Tibial nerve (tissue), 4 donors: ENCODE data around the gene CLDN6. TPM values are rescaled to one million over a fixed set of nuclear protein-coding genes. Genes with fewer than 3 reads are reported as not detected.

Experiments used
- DNase-seq, 2 donors: peaks; one replicate each; pipeline ENCODE4 v3.0.0-alpha.2; 2019; ENCODE audit warnings: low spot score in 2 of 2
- H3K27ac ChIP-seq, 4 donors: fragments of 200-600 bp; sonication (generic) in 3 of 4; one replicate each; pipeline ENCODE4 v1.5.1; 2017 to 2019; ENCODE audit warnings: mild to moderate bottlenecking in 1 of 4
- H3K27me3 ChIP-seq, 2 donors: fragments of 200-600 bp; sonication (generic) in 1 of 2; one replicate each; pipeline versions ENCODE4 v1.5.1 to v1.6.0; 2017 to 2019
- H3K36me3 ChIP-seq, 3 donors: fragments of 200-600 bp; sonication (generic); one replicate each; pipeline ENCODE4 v1.5.1; 2018 to 2019
- H3K4me1 ChIP-seq, 4 donors: fragments of 200-600 bp; sonication (generic) in 3 of 4; one replicate each; pipeline ENCODE4 v1.5.1; 2017 to 2019
- H3K4me3 ChIP-seq, 4 donors: fragments of 200-600 bp; sonication (generic) in 3 of 4; one replicate each; pipeline ENCODE4 v1.5.1; 2017 to 2019; ENCODE audit warnings: mild to moderate bottlenecking in 1 of 4, moderate library complexity in 1 of 4
- H3K9me3 ChIP-seq, 4 donors: fragments of 200-600 bp; sonication (generic) in 3 of 4; one replicate each; pipeline ENCODE4 v1.5.1; 2017 to 2019
- CTCF ChIP-seq, 5 experiments: fragments of 200-600 bp in 3 of 5; fragments of 450-650 bp in 2 of 5; sonication (generic) in 3 of 5; IDR thresholded peaks; one replicate each; pipeline ENCODE4 v1.5.1; 2016 to 2019; ENCODE audit warnings: antibody characterized with exemption in 5 of 5, mild to moderate bottlenecking in 3 of 5, moderate library complexity in 2 of 5
- EP300 ChIP-seq, 2 donors: sonication (generic); formaldehyde crosslinking; IDR thresholded peaks; one replicate each; pipeline ENCODE4 v1.6.1; 2017; ENCODE audit warnings: antibody characterized with exemption in 2 of 2, mild to moderate bottlenecking in 1 of 2
- POLR2A ChIP-seq, 2 donors: fragments of 450-650 bp; IDR thresholded peaks; one replicate each; pipeline ENCODE4 v1.6.1; 2017; ENCODE audit warnings: antibody characterized with exemption in 2 of 2, mild to moderate bottlenecking in 2 of 2, moderate library complexity in 2 of 2
- WGBS, 2 donors: methylation state at CpG; one replicate each; pipeline ENCODE4 v1.1.5; 2018; 5-methylcytosine and 5-hydroxymethylcytosine counted together
- total RNA-seq, 4 donors: library from RNA; depleted of rRNA; stranded (reverse); fragments of >200 nt; gene quantifications; one replicate each; pipeline ENCODE4 v1.1.0, GENCODE V29; 2016

Gene CLDN6
- total RNA-seq, 4 donors from 2014 or later = not detected

- TF ChIP-seq POLR2A (IDR thresholded peaks at IDR 0.05) (no peak), EP300 (IDR thresholded peaks at IDR 0.05) (no peak)
- H3K4me1 ChIP-seq = peaks cover 0 to 22% (median 15%) of the 10 kb centered on the region in 4 donors
- peaks cover 0 to 85% of the 10 kb centered on the region in 2 donors for H3K27me3 ChIP-seq
- no peak for DNase-seq
- no peaks in the 10 kb centered on the region for H3K36me3 ChIP-seq
- no peak within 1 kb of the TSS for H3K27ac ChIP-seq
- WGBS, 2 donors = 1% methylated on average over 33 to 50 of the region's 86 CpGs
- peak within 1 kb of the TSS; percentile 14 to 46 (median 36) for H3K4me3 ChIP-seq
- no peaks in the 10 kb centered on the region for H3K9me3 ChIP-seq
These were observed 28.0 kb upstream of the CLDN6 start, which contains the start of gene MMP25 for GRCh38 chr16:3045758-3046640. Gene MMP25, plus strand, starts transcription at chr16:3046561. Its CDS starts 357 bp downstream, at chr16:3046918.

- Histone ChIP-seq H3K27ac (no peak overlapping the region), H3K4me1 (peaks cover 0 to 22% (median 15%) of the 10 kb centered on the region in 4 donors), H3K4me3 (no peak overlapping the region), H3K9me3 (no peaks in the 10 kb centered on the region), H3K27me3 (peaks cover 0 to 96% of the 10 kb centered on the region in 2 donors), H3K36me3 (no peaks in the 10 kb centered on the region)
- no peak for TF ChIP-seq POLR2A (IDR thresholded peaks at IDR 0.05)
- no peak for TF ChIP-seq CTCF (IDR thresholded peaks at IDR 0.05)
- TF ChIP-seq EP300 (IDR thresholded peaks at IDR 0.05) = no peak
- WGBS, 2 donors = 92 to 94% methylated on average over 6 of the region's 6 CpGs
- DNase-seq = no peak
These were observed 26.7 kb upstream of the CLDN6 start for GRCh38 chr16:3044708-3045107.

GRCh38 chr16:3042376-3042775 lies 24.4 kb upstream of the CLDN6 start:
- Histone ChIP-seq H3K4me1 (peaks cover 0 to 22% (median 15%) of the 10 kb centered on the region in 4 donors), H3K36me3 (no peaks in the 10 kb centered on the region), H3K4me3 (no peak overlapping the region), H3K9me3 (no peaks in the 10 kb centered on the region), H3K27ac (no peak overlapping the region), H3K27me3 (peaks cover 3 to 96% of the 10 kb centered on the region in 2 donors)
- no peak for TF ChIP-seq CTCF (IDR thresholded peaks at IDR 0.05)
- TF ChIP-seq POLR2A (IDR thresholded peaks at IDR 0.05) = no peak
- TF ChIP-seq EP300 (IDR thresholded peaks at IDR 0.05) = no peak
- DNase-seq = no peak
- 57 to 62% methylated on average over 3 of the region's 3 CpGs for WGBS, 2 donors

- Histone ChIP-seq H3K4me3 (no peak overlapping the region), H3K27me3 (peaks cover 3 to 96% of the 10 kb centered on the region in 2 donors), H3K36me3 (no peaks in the 10 kb centered on the region), H3K27ac (no peak overlapping the region), H3K9me3 (no peaks in the 10 kb centered on the region), H3K4me1 (peaks cover 0 to 11% (median 0%) of the 10 kb centered on the region in 4 donors)
- no peak for TF ChIP-seq EP300 (IDR thresholded peaks at IDR 0.05)
- no peak for TF ChIP-seq POLR2A (IDR thresholded peaks at IDR 0.05)
- no peak for TF ChIP-seq CTCF (IDR thresholded peaks at IDR 0.05)
- WGBS, 2 donors = 86 to 92% methylated on average over 5 of the region's 5 CpGs
- no peak for DNase-seq
These were observed 20.9 kb upstream of the CLDN6 start for GRCh38 chr16:3038896-3039295.

DNA sequence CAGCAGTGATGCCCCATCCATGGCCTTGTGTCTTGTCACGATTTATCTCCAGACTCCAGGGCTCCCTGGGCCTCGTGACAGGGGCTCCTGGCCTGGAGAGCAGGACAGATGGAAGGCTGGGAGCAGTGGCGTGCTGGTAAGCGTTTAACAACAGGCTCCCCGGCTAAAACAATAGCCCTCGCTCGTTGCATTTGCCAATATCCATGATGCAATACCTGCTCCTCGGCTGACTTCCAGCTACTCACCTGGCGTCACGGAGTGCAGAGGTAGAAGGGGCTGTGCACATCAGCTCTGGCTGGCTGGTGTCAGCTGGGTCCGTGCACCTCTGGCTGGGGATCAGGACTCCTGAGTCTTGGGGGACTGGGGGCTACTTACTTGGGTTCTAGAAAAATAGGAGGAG lies 20.3 kb upstream of the CLDN6 start:
- TF ChIP-seq EP300 (IDR thresholded peaks at IDR 0.05) (no peak), CTCF (IDR thresholded peaks at IDR 0.05) (no peak), POLR2A (IDR thresholded peaks at IDR 0.05) (no peak)
- H3K9me3 ChIP-seq = no peaks in the 10 kb centered on the region
- peaks cover 3 to 96% of the 10 kb centered on the region in 2 donors for H3K27me3 ChIP-seq
- DNase-seq = no peak
- 36 to 53% methylated on average over 10 to 11 of the region's 11 CpGs for WGBS, 2 donors
- peaks cover 0 to 11% (median 0%) of the 10 kb centered on the region in 4 donors for H3K4me1 ChIP-seq
- no peak overlapping the region for H3K4me3 ChIP-seq
- no peaks in the 10 kb centered on the region for H3K36me3 ChIP-seq
- no peak overlapping the region for H3K27ac ChIP-seq
